SK-N-SH (cell line): ENCODE data around the gene SDHAF3. TPM values are rescaled to one million over a fixed set of nuclear protein-coding genes. Genes with fewer than 3 reads are reported as not detected.

ENCODE experiments used
- CTCF ChIA-PET: fragments of 300-600, 350-600 bp; formaldehyde crosslinking; extraction: SDS; loops from one replicate; lab custom pipeline; 2021; lab: Yijun Ruan, JAX
- POLR2A ChIA-PET: fragments of 350-600 bp; sonication (Branson Sonifier 250); formaldehyde crosslinking; extraction: SDS; loops from one replicate; lab custom pipeline; 2020; ENCODE audit warnings: antibody characterized with exemption, inconsistent platforms; lab: Yijun Ruan, JAX
- DNase-seq: peaks from one replicate; pipeline ENCODE4 v3.0.0; 2012
- H2AFZ ChIP-seq: fragments of 200-600 bp; sonication (generic); 2 replicates; pipeline ENCODE4 v1.8.1; 2016; ENCODE audit warnings: antibody characterized with exemption, mild to moderate bottlenecking, low read depth
- H3F3A ChIP-seq: fragments of 200-600 bp; sonication (generic); replicated peaks from 2 replicates; pipeline ENCODE3; 2016; ENCODE audit warnings: antibody characterized with exemption, mild to moderate bottlenecking; ENCODE audit not compliant: insufficient read depth
- H3K27ac ChIP-seq, 2 experiments: fragments of 200-500 bp in 1 of 2; fragments of 200-600 bp in 1 of 2; sonication (Bioruptor generic) in 1 of 2; sonication (generic), shearing (Covaris generic) in 1 of 2; 2 replicates each; pipeline versions ENCODE4 v1.5.1 to v1.6.1; 2014 to 2016; ENCODE audit warnings: low read depth in 2 of 2, inconsistent platforms in 1 of 2, low read length in 1 of 2, mild to moderate bottlenecking in 1 of 2, mixed read lengths in 1 of 2
- H3K27me3 ChIP-seq: fragments of 200-600 bp; sonication (generic), shearing (Covaris generic); 2 replicates; pipeline ENCODE4 v1.6.1; 2016; ENCODE audit warnings: mixed run types; ENCODE audit not compliant: insufficient read depth
- H3K36me3 ChIP-seq, 2 experiments: fragments of 200-500 bp in 1 of 2; fragments of 200-600 bp in 1 of 2; sonication (Bioruptor generic) in 1 of 2; sonication (generic) in 1 of 2; replicated peaks in 1 of 2; 2 replicates each; pipeline versions ENCODE3 to v1.5.1; 2014 to 2016; ENCODE audit warnings: low read length in 1 of 2, mild to moderate bottlenecking in 1 of 2; ENCODE audit not compliant: insufficient read depth in 2 of 2, control insufficient read depth in 1 of 2
- H3K4me1 ChIP-seq, 2 experiments: fragments of 200-500 bp in 1 of 2; fragments of 200-600 bp in 1 of 2; sonication (Bioruptor generic) in 1 of 2; sonication (generic), shearing (Covaris generic) in 1 of 2; 2 replicates each; pipeline versions ENCODE4 v1.5.1 to v1.6.1; 2014 to 2016; ENCODE audit warnings: low read depth in 1 of 2, low read length in 1 of 2, mixed run types in 1 of 2; ENCODE audit not compliant: insufficient read depth in 2 of 2, control insufficient read depth in 1 of 2
- H3K4me2 ChIP-seq: fragments of 200-600 bp; sonication (generic), shearing (Covaris generic); 2 replicates; pipeline ENCODE4 v1.6.1; 2017; ENCODE audit warnings: mixed run types
- H3K4me3 ChIP-seq, 2 experiments: fragments of 200-500 bp in 1 of 2; fragments of 200-600 bp in 1 of 2; sonication (Bioruptor generic) in 1 of 2; sonication (generic), shearing (Covaris generic) in 1 of 2; 2 replicates each; pipeline versions ENCODE4 v1.5.1 to v1.8.1; 2014 to 2016; ENCODE audit warnings: low read depth in 2 of 2, inconsistent platforms in 1 of 2, low read length in 1 of 2, mild to moderate bottlenecking in 1 of 2, mixed read lengths in 1 of 2, moderate library complexity in 1 of 2
- H3K79me2 ChIP-seq: fragments of 200-600 bp; sonication (generic); 2 replicates; pipeline ENCODE4 v1.8.1; 2017; ENCODE audit warnings: mild to moderate bottlenecking; ENCODE audit not compliant: insufficient read depth
- H3K9ac ChIP-seq: fragments of 200-600 bp; sonication (generic); 2 replicates; pipeline ENCODE4 v1.6.1; 2017; ENCODE audit warnings: mixed run types
- H3K9me2 ChIP-seq: fragments of 200-600 bp; sonication (generic); 2 replicates; pipeline ENCODE4 v1.6.1; 2017; ENCODE audit warnings: mixed run types
- H3K9me3 ChIP-seq: fragments of 200-600 bp; sonication (generic); 2 replicates; pipeline ENCODE4 v1.6.1; 2017; ENCODE audit warnings: mixed run types, mild to moderate bottlenecking, moderate library complexity
- H4K20me1 ChIP-seq: fragments of 200-600 bp; sonication (generic); 2 replicates; pipeline ENCODE4 v1.6.1; 2017; ENCODE audit warnings: mild to moderate bottlenecking, mixed run types; ENCODE audit not compliant: insufficient read depth
- EP300 ChIP-seq, 2 experiments: IDR thresholded peaks; 2 replicates each; pipeline versions ENCODE4 v1.4.0 to v1.6.1; 2012; ENCODE audit warnings: borderline replicate concordance in 1 of 2, low read depth in 1 of 2, low read length in 1 of 2
- EZH2phosphoT487 ChIP-seq: fragments of 200-600 bp; sonication (generic); IDR thresholded peaks from 2 replicates; pipeline ENCODE4 v1.6.1; 2017; ENCODE audit warnings: low read depth, mixed run types, mild to moderate bottlenecking, antibody characterized with exemption, moderate library complexity, borderline replicate concordance
- FOSL2 ChIP-seq: IDR thresholded peaks from 2 replicates; pipeline ENCODE4 v1.4.0; 2012; ENCODE audit warnings: low read depth, mild to moderate bottlenecking, moderate library complexity, borderline replicate concordance
- FOXJ3 ChIP-seq: sonication (generic); formaldehyde crosslinking; IDR thresholded peaks from 2 replicates; pipeline ENCODE4 v1.5.1; 2020; ENCODE audit warnings: mild to moderate bottlenecking, missing genetic modification reagents
- FOXM1 ChIP-seq: IDR thresholded peaks from 2 replicates; pipeline ENCODE4 v1.4.0; 2012; ENCODE audit warnings: low read depth, mild to moderate bottlenecking
- JUND ChIP-seq: IDR thresholded peaks from 2 replicates; pipeline ENCODE4 v1.4.0; 2012
- MXI1 ChIP-seq: IDR thresholded peaks from 2 replicates; pipeline ENCODE4 v1.6.1; 2012; ENCODE audit warnings: mild to moderate bottlenecking, low read depth, low read length, improper control_type of control experiment
- RAD21 ChIP-seq: IDR thresholded peaks from 2 replicates; pipeline ENCODE4 v1.6.1; 2012; ENCODE audit warnings: mild to moderate bottlenecking, low read length
- SIN3A ChIP-seq: IDR thresholded peaks from 2 replicates; pipeline ENCODE4 v1.6.1; 2012; ENCODE audit warnings: low read depth, mild to moderate bottlenecking, low read length, moderate library complexity, borderline replicate concordance
- SMC3 ChIP-seq: IDR thresholded peaks from 2 replicates; pipeline ENCODE4 v1.6.1; 2012; ENCODE audit warnings: low read depth, low read length, improper control_type of control experiment
- TCF12 ChIP-seq: IDR thresholded peaks from 2 replicates; pipeline ENCODE4 v1.4.0; 2012
- WGBS: methylation state at CpG from one replicate; pipeline ENCODE4 v1.1.6; 2017; ENCODE audit warnings: low lambda C conversion rate; 5-methylcytosine and 5-hydroxymethylcytosine counted together
- polyA plus RNA-seq, 3 experiments: library from polyadenylated mRNA; depleted of rRNA; stranded (reverse); fragments of >200 nt; gene quantifications; 2 replicates each; pipeline ENCODE4 v1.2.3, GENCODE V29; 2012
- TF ChIP-seq, protein P1 (sequence below): fragments of 200-600 bp; sonication (generic); IDR thresholded peaks from 2 replicates; pipeline ENCODE4 v1.6.1; 2017; ENCODE audit warnings: antibody characterized with exemption, mild to moderate bottlenecking, moderate library complexity
- TF ChIP-seq, protein P2 (sequence below): IDR thresholded peaks from 2 replicates; pipeline ENCODE4 v1.4.0; 2012; ENCODE audit warnings: low read depth, borderline replicate concordance

The SDHAF3 gene
- polyA plus RNA-seq, 1 of the 3 experiments (the other 2 are of a cell fraction), result 17.0 TPM

DNA sequence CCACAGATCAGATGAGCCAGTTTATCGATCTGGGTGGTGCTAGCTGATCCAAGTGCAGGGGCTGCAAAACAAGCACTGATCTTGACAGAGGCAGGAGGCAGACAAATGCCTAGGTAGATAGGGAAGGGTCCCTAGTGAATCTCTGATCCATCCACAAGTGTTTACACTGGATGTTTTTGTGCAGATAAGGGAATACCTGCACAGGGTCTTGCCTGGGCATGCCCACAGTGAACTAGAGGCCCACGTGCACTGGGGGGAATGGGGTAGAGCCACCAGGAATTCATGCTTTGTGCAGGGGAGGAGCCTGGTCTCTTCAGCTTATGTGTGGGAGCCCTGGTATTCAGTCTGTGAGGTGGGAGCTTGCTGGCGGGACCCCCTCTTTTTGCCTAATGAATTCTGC, 50.3 kb downstream of the SDHAF3 start:
- Histone ChIP-seq H3K9me2 (no peaks in the 10 kb centered on the region; the same call in 1 of the 2 replicates), H4K20me1 (no peaks in the 10 kb centered on the region)
- no peak for TF ChIP-seq RAD21
- TF ChIP-seq, all 33 proteins: peak for 0
- H3F3A ChIP-seq, result no peaks in the 10 kb centered on the region
- no peaks in the 10 kb centered on the region for H3K9me3 ChIP-seq
- H3K4me2 ChIP-seq, result no peak overlapping the region
- no peak for DNase-seq
- ChIA-PET POLR2A (no interaction called here), CTCF (interaction anchor here (0.6 kb wide), 1 partner anchor 10 kb away, joined by 3 read pairs; no protein-coding TSS in a partner anchor)
- no peak overlapping the region for H3K9ac ChIP-seq
- H3K4me1 ChIP-seq, result no peaks in the 10 kb centered on the region
- H3K27ac ChIP-seq, result no peak overlapping the region
- WGBS, result 49% methylated on average over 3 of the region's 3 CpGs
- no peak overlapping the region for H2AFZ ChIP-seq
- no peaks in the 10 kb centered on the region for H3K79me2 ChIP-seq
- H3K27me3 ChIP-seq, result no peaks in the 10 kb centered on the region
- H3K4me3 ChIP-seq, result no peak overlapping the region; a peak in 1 of 4 replicates
- H3K36me3 ChIP-seq, result no peaks in the 10 kb centered on the region

DNA sequence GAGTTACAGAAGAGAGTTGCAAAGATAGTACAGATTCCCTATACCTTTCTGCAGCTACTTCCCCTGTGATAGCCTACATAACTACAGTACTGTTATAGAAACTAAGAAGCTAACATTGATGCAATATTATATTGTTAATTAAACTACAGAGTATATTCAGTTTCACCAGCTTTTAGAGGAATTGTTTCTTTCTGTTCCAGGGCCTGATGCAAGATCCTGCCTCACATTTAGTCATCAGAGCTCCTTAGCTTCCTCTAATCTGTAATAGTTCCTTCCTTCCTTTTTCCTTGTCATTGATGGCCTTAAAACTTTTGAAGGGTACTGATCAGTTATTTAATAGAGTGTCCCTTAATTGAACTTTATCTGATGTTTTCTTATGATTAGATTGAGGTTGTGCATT, 56.8 kb downstream of the SDHAF3 start:
- H4K20me1 ChIP-seq, result no peaks in the 10 kb centered on the region
- no peak overlapping the region for H3K9ac ChIP-seq
- H3K9me2 ChIP-seq, result no peaks in the 10 kb centered on the region; the same call in 1 of the 2 replicates
- DNase-seq, result no peak
- H3K27ac ChIP-seq, result no peak overlapping the region
- no peak overlapping the region for H2AFZ ChIP-seq
- TF ChIP-seq RAD21 (no peak), JUND (no peak), FOXM1 (no peak), EP300 (IDR thresholded peaks at IDR 0.05; ENCODE audit: borderline replicate concordance in 1 of 2, low read depth in 1 of 2, low read length in 1 of 2) (no peak), EZH2phosphoT487 (no peak), SIN3A (no peak), MXI1 (no peak), TCF12 (no peak), FOSL2 (no peak), SMC3 (no peak), FOXJ3 (CRISPR knock-in tag) (no peak)
- TF ChIP-seq, protein P1, sequence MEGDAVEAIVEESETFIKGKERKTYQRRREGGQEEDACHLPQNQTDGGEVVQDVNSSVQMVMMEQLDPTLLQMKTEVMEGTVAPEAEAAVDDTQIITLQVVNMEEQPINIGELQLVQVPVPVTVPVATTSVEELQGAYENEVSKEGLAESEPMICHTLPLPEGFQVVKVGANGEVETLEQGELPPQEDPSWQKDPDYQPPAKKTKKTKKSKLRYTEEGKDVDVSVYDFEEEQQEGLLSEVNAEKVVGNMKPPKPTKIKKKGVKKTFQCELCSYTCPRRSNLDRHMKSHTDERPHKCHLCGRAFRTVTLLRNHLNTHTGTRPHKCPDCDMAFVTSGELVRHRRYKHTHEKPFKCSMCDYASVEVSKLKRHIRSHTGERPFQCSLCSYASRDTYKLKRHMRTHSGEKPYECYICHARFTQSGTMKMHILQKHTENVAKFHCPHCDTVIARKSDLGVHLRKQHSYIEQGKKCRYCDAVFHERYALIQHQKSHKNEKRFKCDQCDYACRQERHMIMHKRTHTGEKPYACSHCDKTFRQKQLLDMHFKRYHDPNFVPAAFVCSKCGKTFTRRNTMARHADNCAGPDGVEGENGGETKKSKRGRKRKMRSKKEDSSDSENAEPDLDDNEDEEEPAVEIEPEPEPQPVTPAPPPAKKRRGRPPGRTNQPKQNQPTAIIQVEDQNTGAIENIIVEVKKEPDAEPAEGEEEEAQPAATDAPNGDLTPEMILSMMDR, result no peak
- TF ChIP-seq, protein P2, sequence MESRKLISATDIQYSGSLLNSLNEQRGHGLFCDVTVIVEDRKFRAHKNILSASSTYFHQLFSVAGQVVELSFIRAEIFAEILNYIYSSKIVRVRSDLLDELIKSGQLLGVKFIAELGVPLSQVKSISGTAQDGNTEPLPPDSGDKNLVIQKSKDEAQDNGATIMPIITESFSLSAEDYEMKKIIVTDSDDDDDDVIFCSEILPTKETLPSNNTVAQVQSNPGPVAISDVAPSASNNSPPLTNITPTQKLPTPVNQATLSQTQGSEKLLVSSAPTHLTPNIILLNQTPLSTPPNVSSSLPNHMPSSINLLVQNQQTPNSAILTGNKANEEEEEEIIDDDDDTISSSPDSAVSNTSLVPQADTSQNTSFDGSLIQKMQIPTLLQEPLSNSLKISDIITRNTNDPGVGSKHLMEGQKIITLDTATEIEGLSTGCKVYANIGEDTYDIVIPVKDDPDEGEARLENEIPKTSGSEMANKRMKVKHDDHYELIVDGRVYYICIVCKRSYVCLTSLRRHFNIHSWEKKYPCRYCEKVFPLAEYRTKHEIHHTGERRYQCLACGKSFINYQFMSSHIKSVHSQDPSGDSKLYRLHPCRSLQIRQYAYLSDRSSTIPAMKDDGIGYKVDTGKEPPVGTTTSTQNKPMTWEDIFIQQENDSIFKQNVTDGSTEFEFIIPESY, result no peak
- no peak overlapping the region for H3K4me2 ChIP-seq
- H3K27me3 ChIP-seq, result no peaks in the 10 kb centered on the region
- H3K79me2 ChIP-seq, result no peaks in the 10 kb centered on the region
- ChIA-PET CTCF (interaction anchor here (0.6 to 1.5 kb wide), 5 partner anchors 10 to 69 kb away, joined by 3 to 6 read pairs (median 4); partner anchors contain the start of gene SDHAF3), POLR2A (no interaction called here)
- H3K4me3 ChIP-seq, result no peak overlapping the region
- no peaks in the 10 kb centered on the region for H3F3A ChIP-seq
- no peaks in the 10 kb centered on the region; a peak in 1 of 4 replicates for H3K4me1 ChIP-seq
- H3K36me3 ChIP-seq, result no peaks in the 10 kb centered on the region
- no peaks in the 10 kb centered on the region for H3K9me3 ChIP-seq
